GM12874 (cell line): ENCODE measurements around the gene HSPA12B.

ENCODE experiments used
- TF ChIP-seq, protein P1 (sequence below): IDR thresholded peaks from 2 replicates; pipeline ENCODE4 v1.5.1; 2011; ENCODE audit warnings: low read depth, mild to moderate bottlenecking, control low read depth, low read length, moderate library complexity; ENCODE audit not compliant: insufficient read depth

Gene HSPA12B

DNA sequence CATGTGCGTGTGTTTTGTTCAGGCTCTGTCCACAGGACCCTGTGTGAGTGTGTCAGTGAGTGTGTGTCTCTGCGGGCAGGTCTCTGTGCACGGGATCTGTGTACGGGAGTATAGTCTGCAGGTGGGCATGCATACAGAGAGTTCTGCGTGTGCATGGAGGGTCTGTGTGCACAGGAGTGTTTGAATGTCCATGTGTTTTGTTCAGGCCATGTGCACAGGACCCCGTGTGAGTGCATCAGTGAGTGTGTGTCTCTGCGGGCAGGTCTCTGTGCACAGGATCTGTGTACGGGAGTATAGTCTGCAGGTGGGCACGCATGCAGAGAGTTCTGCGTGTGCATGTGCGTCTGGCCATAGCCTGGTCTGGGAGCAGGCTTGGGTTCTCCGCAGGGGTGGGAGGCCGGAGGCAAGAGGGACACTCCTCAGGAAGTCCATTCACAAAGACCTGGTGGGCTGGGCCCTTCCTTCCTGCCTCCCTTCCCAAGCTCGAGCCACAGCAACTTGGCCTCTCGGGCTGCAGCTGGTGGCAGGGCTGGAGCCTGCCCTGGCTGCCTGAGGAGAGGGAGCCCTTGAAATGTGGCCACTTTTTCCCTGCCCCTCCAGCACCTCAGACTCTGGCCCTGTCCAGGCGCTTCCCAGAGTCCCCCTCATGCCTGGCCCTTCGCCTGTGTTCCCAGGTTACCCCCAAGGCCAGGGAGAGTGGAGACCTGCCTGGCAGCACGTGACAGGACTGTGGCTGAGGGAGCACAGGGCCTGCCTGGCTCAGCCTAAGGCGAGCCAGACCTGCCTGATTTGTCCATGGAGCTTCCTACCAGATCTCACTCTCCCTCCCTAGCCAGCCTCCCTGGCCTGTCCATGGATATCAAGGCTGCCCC is 6.8 kb downstream of the HSPA12B start:
- TF ChIP-seq, protein P1, sequence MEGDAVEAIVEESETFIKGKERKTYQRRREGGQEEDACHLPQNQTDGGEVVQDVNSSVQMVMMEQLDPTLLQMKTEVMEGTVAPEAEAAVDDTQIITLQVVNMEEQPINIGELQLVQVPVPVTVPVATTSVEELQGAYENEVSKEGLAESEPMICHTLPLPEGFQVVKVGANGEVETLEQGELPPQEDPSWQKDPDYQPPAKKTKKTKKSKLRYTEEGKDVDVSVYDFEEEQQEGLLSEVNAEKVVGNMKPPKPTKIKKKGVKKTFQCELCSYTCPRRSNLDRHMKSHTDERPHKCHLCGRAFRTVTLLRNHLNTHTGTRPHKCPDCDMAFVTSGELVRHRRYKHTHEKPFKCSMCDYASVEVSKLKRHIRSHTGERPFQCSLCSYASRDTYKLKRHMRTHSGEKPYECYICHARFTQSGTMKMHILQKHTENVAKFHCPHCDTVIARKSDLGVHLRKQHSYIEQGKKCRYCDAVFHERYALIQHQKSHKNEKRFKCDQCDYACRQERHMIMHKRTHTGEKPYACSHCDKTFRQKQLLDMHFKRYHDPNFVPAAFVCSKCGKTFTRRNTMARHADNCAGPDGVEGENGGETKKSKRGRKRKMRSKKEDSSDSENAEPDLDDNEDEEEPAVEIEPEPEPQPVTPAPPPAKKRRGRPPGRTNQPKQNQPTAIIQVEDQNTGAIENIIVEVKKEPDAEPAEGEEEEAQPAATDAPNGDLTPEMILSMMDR, result no peak

GRCh38 chr20:3739926-3740451 is 7.5 kb downstream of the HSPA12B start:
- TF ChIP-seq, protein P1, result no peak

DNA sequence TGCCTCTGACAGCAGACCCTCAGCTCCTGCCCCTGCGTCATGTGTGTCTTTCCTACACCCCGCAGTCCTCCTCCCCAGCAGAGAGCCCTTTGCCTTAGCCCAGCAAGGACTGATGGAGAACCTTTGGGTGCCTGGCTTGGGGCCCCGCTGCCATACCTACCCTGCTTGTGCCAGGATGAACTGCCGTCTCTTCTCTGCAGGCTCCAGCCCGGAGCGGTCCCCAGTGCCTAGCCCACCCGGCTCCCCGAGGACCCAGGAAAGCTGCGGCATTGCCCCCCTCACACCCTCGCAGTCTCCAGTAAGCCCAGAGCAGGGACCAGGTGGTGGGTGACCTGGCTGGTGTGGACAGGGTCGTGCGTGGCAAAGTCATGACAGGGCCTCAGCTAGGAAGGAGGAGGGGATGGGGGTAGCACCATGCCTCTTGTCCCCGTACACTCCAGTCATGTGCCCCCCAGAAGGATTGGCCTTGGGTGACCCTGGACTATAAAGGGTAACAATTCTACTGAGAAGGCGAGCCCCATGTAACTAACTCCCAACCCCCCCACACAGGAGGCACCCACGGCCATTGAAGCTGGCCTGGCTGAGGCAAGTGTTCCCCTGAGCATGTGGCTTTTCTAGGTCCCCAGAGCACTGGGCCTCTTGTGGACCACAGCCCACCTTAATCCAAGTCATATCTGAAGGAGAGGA is 8.3 kb downstream of the HSPA12B start:
- TF ChIP-seq, protein P1, result no peak

- TF ChIP-seq, protein P1, result no peak
These were observed 9.5 kb downstream of the HSPA12B start for GRCh38 chr20:3741836-3742458.

GRCh38 chr20:3743251-3743650 is 10.8 kb downstream of the HSPA12B start:
- TF ChIP-seq, protein P1, result no peak

GRCh38 chr20:3744037-3744436 is 11.6 kb downstream of the HSPA12B start:
- TF ChIP-seq, protein P1, result no peak
